ENCODE data around the gene KRT36.

The KRT36 gene

DNA sequence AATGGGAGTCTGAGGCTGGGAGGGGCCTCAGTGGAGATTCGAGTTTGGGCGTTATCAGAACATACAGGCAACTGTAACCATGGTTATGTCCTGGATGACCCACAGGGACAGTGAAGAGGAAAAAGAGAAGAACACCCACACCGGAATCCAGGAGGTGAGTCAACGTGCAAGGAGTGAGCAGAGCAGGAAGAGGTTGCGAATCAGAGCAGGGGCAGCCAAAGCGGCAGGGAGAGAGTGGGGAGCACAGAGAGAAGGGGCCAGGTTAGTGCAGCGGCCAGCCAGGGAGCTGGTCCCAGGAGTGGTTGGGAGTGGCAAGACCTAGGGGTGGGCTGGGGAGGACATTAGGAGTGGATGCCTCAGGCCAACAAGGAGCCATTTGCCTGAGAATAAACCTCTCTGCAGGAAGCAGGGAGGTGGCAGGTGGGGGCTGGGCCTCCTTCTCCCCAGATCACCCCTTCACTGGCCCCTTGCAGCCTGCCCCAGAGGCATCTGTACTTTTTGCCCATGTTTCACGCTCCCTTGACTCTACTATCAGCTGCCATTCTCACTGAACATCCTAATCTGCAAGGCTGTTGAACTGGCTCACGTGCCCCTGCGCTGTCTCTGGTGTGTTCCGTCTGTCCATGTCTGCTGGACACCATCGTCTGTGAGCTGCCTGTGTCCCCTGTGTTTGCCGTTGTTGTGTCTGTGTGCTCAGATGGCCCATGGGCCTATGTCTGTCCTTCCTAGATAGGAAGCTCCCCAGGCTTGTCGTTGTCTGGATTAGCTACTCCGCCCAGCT lies 10.6 kb upstream of the KRT36 start:
- DNase-seq (ENCODE audit: low spot score): no peak

DNA sequence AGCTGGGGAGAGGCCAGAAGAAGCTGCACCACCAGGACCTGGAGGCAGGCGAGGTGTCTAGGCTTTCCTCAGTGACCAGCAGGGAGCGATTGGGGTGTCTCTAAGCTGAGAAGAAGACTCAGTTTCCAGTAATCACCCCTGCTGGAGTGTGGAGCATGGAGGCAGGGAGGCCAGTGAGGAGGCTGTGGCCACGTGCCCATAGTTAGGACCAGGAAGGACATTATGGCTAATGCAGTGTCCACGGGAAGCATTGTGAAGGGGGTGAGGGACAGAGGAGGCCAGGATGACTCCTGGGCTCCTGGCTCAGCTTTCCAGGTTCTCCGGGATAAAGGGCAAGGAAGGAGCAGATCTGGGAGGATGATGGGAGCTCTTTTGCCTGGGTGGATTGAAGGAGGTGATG lies 10.0 kb upstream of the KRT36 start:
- DNase-seq (ENCODE audit: low spot score): no peak

GRCh38 chr17:41498276-41498675 lies 8.6 kb upstream of the KRT36 start:
- DNase-seq (ENCODE audit: low spot score): no peak

GRCh38 chr17:41496803-41497484 lies 7.2 kb upstream of the KRT36 start:
- peak; percentile 54 for DNase-seq (ENCODE audit: low spot score)

DNA sequence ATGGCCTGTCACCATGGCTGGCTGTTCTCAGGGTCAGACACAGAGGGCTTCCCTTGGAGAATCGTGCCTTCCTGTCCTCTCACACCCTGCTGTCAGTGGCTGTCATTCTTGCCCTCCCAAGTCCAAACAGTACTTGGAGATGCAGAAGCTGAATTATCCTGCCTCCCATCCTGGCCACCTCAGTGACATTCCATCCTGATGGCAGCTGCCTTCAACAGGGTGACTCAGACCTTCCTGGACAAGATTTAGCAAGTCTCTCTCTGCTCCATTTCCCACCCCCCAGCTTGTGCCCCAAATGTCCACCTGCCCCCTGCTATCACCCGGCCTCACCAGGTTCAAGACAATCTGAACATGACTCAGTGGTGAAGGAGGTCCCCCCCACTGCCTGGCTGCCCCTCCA lies 4.8 kb upstream of the KRT36 start:
- DNase-seq (ENCODE audit: low spot score): no peak

DNA sequence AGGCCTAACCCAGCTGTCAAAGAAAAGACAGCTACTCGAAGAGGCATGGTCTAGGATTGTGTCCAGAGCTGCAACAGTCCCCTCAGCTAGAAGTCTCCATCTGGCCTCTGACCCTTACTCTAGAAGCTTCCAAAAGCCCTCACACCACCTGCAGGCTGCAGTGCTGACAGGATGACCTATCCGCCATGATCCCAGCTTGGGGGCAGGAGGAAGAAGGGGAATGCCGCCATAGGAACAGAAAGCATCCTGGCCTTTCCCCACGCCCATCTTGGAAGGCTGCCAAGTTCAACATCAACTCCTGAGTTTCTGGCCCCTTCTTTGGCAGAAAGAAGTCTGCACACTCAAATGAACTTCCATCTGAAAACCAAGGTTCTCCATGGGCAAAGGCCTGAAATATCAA lies 3.1 kb upstream of the KRT36 start:
- DNase-seq (ENCODE audit: low spot score): no peak

GRCh38 chr17:41492351-41492750 lies 2.6 kb upstream of the KRT36 start:
- DNase-seq (ENCODE audit: low spot score): no peak

GRCh38 chr17:41491476-41491875 lies 1.8 kb upstream of the KRT36 start:
- DNase-seq (ENCODE audit: low spot score): no peak

DNA sequence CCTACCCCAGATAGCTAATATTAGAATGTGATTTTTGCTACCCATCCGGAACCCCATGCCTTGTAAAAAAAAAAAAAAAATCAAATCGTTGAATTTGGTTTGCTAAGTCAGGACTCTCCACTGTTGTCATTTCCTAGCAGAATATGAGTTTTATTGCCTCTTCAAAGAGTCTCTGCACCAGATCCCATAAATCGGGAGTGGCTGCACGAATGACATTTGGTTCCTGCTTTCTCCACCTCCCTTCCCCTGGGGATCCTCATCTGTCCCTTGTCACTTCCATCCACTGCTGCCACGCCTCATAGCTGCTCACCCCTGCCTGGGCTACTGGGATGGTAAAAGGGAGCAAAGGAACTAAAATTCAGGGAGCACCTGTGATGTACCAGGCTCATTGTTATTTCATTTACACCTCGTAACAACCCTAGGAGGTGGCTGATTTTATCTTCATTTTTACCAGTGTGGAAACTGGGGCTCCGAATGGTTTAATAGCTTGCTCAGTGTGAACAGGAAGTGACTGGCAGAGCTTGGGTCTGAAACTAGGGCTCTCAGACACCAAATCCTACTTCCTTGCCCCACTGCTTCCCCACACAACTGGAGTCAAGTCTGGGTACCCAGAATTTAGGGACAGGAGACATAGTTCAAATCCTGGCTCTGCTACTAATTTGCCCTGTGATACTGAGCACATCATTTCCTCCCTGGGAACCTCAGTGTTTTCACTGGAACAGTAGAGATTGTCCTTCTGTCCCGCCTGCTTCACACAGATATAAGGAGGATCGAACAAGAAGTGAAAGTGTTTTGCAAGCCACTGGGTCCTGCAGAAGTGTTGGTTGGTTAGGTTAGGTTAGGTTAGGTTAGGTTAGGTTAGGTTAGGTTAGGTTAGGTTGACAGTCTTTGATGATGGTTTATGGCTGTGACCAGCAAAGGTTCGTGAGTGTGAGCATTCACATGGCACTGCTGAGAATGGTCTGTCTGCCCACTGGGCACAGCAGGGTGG lies 585 bp upstream of the KRT36 start:
- no peak for DNase-seq (ENCODE audit: low spot score)

GRCh38 chr17:41486809-41487530 lies 2.7 kb downstream of the KRT36 start:
- DNase-seq (ENCODE audit: low spot score): no peak

- DNase-seq (ENCODE audit: low spot score): no peak
Measured at GRCh38 chr17:41486316-41486715, 3.4 kb downstream of the KRT36 start.

DNA sequence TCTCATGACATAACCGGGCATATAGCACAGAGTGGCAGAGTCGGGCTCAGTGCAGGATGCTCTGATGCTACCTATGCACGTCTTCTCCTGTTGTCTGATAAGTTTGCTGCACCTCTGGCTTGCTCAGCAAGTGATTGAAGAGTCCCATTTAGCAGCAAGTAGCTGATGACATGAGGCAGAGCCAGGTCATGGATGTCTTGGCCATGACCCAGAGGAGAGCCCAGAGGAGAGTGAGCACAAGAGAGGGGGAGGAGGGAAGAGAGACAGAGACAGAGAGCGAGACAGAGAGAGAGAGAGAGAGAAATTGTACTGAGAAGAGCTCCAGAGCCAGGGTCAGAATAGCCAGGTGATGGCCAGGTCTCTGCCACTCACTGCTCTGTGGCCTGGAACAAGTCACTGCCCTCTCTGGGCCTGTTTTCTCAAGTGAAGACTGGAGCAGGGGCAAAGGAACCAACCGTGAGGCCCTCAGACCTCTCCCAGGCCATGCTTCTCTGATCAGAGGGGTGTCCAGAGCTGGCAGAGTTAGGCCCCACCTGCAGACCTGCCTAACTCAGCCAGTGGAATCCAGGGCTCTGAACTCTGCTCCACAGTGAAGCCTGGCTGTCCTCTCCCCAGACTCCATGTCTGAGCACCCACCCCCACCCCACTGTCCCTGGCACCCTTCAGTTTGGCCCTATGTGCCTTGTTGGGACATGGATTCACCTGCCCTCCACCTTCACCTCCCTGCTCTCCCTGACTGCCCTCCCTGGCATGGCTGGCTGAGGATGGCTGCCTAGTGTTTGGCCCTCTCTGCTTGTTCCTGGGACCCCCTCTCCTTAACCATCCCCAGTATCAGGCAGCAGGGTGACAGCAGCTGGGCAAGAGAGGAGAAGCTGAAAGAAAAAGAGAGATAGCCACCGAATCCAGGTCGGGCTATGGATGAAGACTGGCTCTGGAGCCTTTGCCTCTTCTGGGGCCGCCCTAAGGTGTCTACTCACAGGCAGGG lies 4.5 kb downstream of the KRT36 start:
- no peak for DNase-seq (ENCODE audit: low spot score)

GRCh38 chr17:41483991-41484826 lies 5.5 kb downstream of the KRT36 start:
- DNase-seq (ENCODE audit: low spot score): no peak

DNA sequence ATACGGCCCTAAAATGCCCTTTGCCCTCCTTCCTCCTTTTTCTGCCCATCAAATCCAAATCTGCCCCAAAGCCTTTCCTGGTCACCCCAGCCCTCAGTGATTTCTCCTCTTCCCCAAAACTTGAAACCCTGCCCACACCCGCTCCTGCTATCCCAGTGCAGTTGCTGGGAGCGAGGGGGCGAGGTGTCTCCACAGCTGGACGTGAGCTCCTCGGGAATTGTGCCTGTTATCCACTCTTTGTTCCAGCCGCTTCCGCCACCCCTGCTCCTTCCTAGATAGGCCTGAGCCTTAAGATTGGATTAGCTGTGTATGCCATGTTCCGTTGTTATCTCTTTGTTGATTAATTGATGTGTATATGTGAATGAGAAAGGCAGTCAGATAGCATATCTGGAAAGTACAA lies 6.2 kb downstream of the KRT36 start:
- DNase-seq (ENCODE audit: low spot score): no peak

GRCh38 chr17:41481036-41481435 lies 8.7 kb downstream of the KRT36 start, which contains the start of gene KRT35:
Gene KRT35 (minus strand): TSS chr17:41481151. CDS start chr17:41481097, 54 bp downstream.
- DNase-seq (ENCODE audit: low spot score): no peak

GRCh38 chr17:41480581-41480980 lies 9.1 kb downstream of the KRT36 start:
- DNase-seq (ENCODE audit: low spot score): no peak

GRCh38 chr17:41480136-41480535 lies 9.6 kb downstream of the KRT36 start:
- no peak for DNase-seq (ENCODE audit: low spot score)

- no peak for DNase-seq (ENCODE audit: low spot score)
Measured at GRCh38 chr17:41478237-41478636, 11.5 kb downstream of the KRT36 start.

Measured in HuH-7.5 (cell line).